GM12892 (cell line): ENCODE data around the gene FBXO34.

Source experiments
- POLR2A ChIP-seq: IDR thresholded peaks from 2 replicates; pipeline ENCODE4 v1.6.1; 2011; ENCODE audit warnings: low read depth, low read length, control low read depth
- POLR2AphosphoS5 ChIP-seq: IDR thresholded peaks from 2 replicates; pipeline ENCODE4 v1.6.1; 2011; ENCODE audit warnings: low read depth, low read length, control low read depth

GRCh38 chr14:55253276-55253675 lies 17.9 kb upstream of the FBXO34 start:
- no peak for TF ChIP-seq POLR2AphosphoS5
- no peak for TF ChIP-seq POLR2A
